Suprapubic skin (tissue), 4 donors: ENCODE data around the gene GKN2. TPM values are rescaled to one million over a fixed set of nuclear protein-coding genes. Genes with fewer than 3 reads are reported as not detected.
"Not testable (repeated sequence)": the region's sequence is repeated elsewhere in the genome, so short reads cannot be mapped to it uniquely, and the experiment has no call there.

ENCODE experiments used
- DNase-seq, 2 donors: peaks; one replicate each; pipeline ENCODE4 v3.0.0-alpha.2; 2019; ENCODE audit warnings: low spot score in 2 of 2
- H3K27ac ChIP-seq: fragments of 200-600 bp; sonication (generic); one replicate; pipeline ENCODE4 v1.5.1; 2019
- H3K27me3 ChIP-seq: fragments of 200-600 bp; sonication (generic); one replicate; pipeline ENCODE4 v1.5.1; 2019
- H3K36me3 ChIP-seq: fragments of 200-600 bp; sonication (generic); one replicate; pipeline ENCODE4 v1.5.1; 2019
- H3K4me1 ChIP-seq: fragments of 200-600 bp; sonication (generic); one replicate; pipeline ENCODE4 v1.5.1; 2019
- H3K4me3 ChIP-seq: fragments of 200-600 bp; sonication (generic); one replicate; pipeline ENCODE4 v1.5.1; 2019; ENCODE audit warnings: mild to moderate bottlenecking
- H3K9me3 ChIP-seq: fragments of 200-600 bp; sonication (generic); one replicate; pipeline ENCODE4 v1.5.1; 2019
- EP300 ChIP-seq: sonication (generic); formaldehyde crosslinking; IDR thresholded peaks from one replicate; pipeline ENCODE4 v1.6.1; 2017; ENCODE audit warnings: antibody characterized with exemption
- POLR2A ChIP-seq, 2 donors: fragments of 450-650 bp; IDR thresholded peaks; one replicate each; pipeline ENCODE4 v1.6.1; 2017; ENCODE audit warnings: antibody characterized with exemption in 2 of 2, mild to moderate bottlenecking in 2 of 2, moderate library complexity in 2 of 2
- POLR2AphosphoS5 ChIP-seq, 3 donors: sonication (generic); formaldehyde crosslinking; IDR thresholded peaks; one replicate each; pipeline ENCODE4 v1.6.1; 2017; ENCODE audit warnings: antibody characterized with exemption in 3 of 3
- WGBS: methylation state at CpG from one replicate; pipeline ENCODE4 v1.1.5; 2018; 5-methylcytosine and 5-hydroxymethylcytosine counted together
- total RNA-seq, 4 donors: library from RNA; depleted of rRNA; stranded (reverse); fragments of >200 nt; gene quantifications; one replicate each; pipeline ENCODE4 v1.1.0, GENCODE V29; 2016
- TF ChIP-seq, protein P1 (sequence below), 2 donors: fragments of 200-600 bp in 1 of 2; fragments of 450-650 bp in 1 of 2; sonication (generic) in 1 of 2; IDR thresholded peaks; one replicate each; pipeline ENCODE4 v1.5.1; 2016 to 2019; ENCODE audit warnings: antibody characterized with exemption in 2 of 2, mild to moderate bottlenecking in 1 of 2, moderate library complexity in 1 of 2

Gene GKN2
- total RNA-seq, 4 donors from 2014 or later: not detected

DNA sequence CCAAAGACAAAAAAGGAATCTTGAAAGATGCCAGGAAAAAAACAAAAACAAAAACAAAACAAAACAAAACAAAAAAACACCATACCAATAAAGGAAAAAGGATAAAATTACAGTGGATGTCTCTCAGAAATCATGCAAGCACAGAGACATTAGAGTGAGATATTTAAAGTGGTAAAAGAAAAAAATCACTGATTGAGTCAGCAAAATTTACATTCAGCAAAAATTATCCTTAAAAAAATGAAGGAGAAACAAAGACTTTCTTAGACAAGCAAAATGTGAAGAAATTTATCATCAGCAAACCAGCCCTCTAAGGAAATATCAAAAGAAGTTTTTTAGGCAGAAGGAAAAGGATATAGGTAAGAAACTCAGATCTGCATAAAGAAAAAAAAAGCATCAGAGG, 11.6 kb upstream of the GKN2 start:
- Histone ChIP-seq H3K9me3 (no peaks in the 10 kb centered on the region), H3K4me3 (no peak overlapping the region), H3K4me1 (no peaks in the 10 kb centered on the region), H3K27ac (no peak overlapping the region), H3K36me3 (no peaks in the 10 kb centered on the region), H3K27me3 (no peaks in the 10 kb centered on the region)
- no peak for DNase-seq
- TF ChIP-seq, protein P1, sequence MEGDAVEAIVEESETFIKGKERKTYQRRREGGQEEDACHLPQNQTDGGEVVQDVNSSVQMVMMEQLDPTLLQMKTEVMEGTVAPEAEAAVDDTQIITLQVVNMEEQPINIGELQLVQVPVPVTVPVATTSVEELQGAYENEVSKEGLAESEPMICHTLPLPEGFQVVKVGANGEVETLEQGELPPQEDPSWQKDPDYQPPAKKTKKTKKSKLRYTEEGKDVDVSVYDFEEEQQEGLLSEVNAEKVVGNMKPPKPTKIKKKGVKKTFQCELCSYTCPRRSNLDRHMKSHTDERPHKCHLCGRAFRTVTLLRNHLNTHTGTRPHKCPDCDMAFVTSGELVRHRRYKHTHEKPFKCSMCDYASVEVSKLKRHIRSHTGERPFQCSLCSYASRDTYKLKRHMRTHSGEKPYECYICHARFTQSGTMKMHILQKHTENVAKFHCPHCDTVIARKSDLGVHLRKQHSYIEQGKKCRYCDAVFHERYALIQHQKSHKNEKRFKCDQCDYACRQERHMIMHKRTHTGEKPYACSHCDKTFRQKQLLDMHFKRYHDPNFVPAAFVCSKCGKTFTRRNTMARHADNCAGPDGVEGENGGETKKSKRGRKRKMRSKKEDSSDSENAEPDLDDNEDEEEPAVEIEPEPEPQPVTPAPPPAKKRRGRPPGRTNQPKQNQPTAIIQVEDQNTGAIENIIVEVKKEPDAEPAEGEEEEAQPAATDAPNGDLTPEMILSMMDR (IDR thresholded peaks at IDR 0.05): no peak
- TF ChIP-seq POLR2A (IDR thresholded peaks at IDR 0.05) (no peak), EP300 (no peak), POLR2AphosphoS5 (IDR thresholded peaks at IDR 0.05) (no peak)

DNA sequence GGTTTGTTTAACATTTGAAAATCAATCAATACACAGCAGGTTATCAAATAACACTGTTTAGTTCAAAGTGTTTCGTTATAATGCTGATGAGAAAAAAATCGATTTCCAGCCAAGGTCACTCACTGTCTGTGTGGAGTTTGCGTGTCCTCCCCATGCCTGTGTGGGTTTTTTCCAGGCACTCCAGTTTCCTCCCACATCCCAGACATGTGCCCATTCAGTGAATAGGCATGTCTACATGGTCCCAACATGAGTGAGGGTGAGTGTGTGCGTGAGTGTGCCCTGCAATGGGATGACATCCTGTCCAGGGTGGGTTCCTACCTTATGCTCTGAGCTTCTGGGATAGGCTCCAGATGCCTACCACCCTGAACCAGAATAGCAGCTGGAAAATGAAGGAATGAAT, 8.7 kb upstream of the GKN2 start:
- WGBS: 91% methylated on average over 4 of the region's 4 CpGs

DNA sequence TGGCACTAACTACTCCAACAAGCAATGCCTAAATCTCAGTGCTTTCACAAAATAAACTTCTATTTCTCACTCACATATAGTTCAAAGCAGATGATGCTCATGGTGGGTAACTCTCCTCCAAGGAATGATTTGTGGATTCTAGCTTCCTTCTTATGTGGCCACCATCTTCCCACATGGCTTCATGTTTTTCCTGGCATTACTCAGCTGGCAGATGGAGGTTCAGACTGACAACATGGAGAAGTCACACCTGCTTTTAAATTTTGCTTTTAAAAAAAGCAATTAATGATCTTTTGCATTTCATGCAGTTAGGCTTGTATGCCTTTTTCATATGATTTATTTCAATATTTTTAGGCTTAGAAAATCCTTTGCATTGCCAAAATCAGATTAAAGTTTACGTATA, 6.3 kb upstream of the GKN2 start:
- DNase-seq: no peak
- no peak for TF ChIP-seq POLR2A (IDR thresholded peaks at IDR 0.05)
- TF ChIP-seq POLR2AphosphoS5 (IDR thresholded peaks at IDR 0.05): no peak
- no peak for TF ChIP-seq EP300
- TF ChIP-seq, protein P1 (IDR thresholded peaks at IDR 0.05): no peak
- Histone ChIP-seq H3K4me1 (no peaks in the 10 kb centered on the region), H3K27me3 (no peaks in the 10 kb centered on the region), H3K36me3 (no peaks in the 10 kb centered on the region), H3K27ac (no peak overlapping the region), H3K9me3 (no peaks in the 10 kb centered on the region), H3K4me3 (no peak overlapping the region)
- WGBS: 98% methylated on average over 1 of the region's 1 CpG

More for the DNA sequence above, 8.7 kb upstream of the GKN2 start:
- no peaks in the 10 kb centered on the region for H3K4me1 ChIP-seq
- no peaks in the 10 kb centered on the region for H3K36me3 ChIP-seq
- H3K27ac ChIP-seq: no peak overlapping the region
- no peak for DNase-seq
- TF ChIP-seq EP300 (no peak), POLR2A (IDR thresholded peaks at IDR 0.05) (no peak), POLR2AphosphoS5 (IDR thresholded peaks at IDR 0.05) (no peak)
- TF ChIP-seq, protein P1 (IDR thresholded peaks at IDR 0.05): no peak
- H3K27me3 ChIP-seq: no peaks in the 10 kb centered on the region
- H3K9me3 ChIP-seq: no peaks in the 10 kb centered on the region
- no peak overlapping the region for H3K4me3 ChIP-seq

DNA sequence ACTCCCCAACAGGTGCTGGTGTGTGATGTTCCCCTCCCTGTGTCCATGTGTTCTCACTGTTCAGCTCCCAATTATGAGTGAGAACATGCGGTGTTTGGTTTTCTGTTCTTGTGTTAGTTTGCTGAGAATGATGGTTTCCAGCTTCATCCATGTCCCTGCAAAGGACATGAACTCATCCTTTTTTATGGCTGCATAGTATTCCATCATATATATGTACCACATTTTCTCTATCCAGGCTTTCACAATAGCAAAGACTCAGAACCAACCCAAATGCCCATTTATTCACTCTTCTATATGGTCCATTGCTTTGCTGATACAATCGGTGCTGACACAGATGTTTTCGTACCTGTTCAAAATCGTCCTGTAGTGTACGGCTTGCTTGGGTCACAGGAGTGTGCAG, 2.7 kb upstream of the GKN2 start:
- H3K27me3 ChIP-seq, DNase-seq, H3K4me1 ChIP-seq, H3K9me3 ChIP-seq, H3K36me3 ChIP-seq, H3K27ac ChIP-seq, H3K4me3 ChIP-seq: not testable (repeated sequence)
- WGBS: 93% methylated on average over 5 of the region's 5 CpGs

DNA sequence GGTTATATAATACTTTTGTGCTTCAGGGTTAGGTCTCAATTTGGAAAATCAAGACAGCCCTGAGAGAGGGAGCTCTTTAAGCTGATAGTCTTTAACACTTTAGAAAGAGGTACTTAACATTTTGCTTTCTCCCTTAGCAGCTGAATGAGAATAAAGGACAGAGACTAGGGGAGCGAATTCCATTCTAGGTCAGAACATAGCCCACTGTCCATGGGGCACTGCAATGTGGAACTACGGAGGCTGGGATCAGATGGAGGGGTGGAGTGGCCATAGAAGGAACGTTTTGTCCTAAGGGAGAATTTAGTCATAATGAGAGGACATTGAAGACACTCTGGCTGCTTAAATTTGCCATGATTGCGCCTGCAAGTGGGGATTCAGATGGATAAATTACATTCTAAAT, 794 bp downstream of the GKN2 start:
- H3K4me3 ChIP-seq: no peak overlapping the region
- WGBS: 82% methylated on average over 4 of the region's 4 CpGs
- no peaks in the 10 kb centered on the region for H3K9me3 ChIP-seq
- DNase-seq: no peak
- no peaks in the 10 kb centered on the region for H3K4me1 ChIP-seq
- TF ChIP-seq, protein P1 (IDR thresholded peaks at IDR 0.05): no peak
- TF ChIP-seq POLR2AphosphoS5 (IDR thresholded peaks at IDR 0.05): no peak
- TF ChIP-seq EP300: no peak
- no peak for TF ChIP-seq POLR2A (IDR thresholded peaks at IDR 0.05)
- no peak overlapping the region for H3K27ac ChIP-seq
- no peaks in the 10 kb centered on the region for H3K36me3 ChIP-seq
- no peaks in the 10 kb centered on the region for H3K27me3 ChIP-seq

DNA sequence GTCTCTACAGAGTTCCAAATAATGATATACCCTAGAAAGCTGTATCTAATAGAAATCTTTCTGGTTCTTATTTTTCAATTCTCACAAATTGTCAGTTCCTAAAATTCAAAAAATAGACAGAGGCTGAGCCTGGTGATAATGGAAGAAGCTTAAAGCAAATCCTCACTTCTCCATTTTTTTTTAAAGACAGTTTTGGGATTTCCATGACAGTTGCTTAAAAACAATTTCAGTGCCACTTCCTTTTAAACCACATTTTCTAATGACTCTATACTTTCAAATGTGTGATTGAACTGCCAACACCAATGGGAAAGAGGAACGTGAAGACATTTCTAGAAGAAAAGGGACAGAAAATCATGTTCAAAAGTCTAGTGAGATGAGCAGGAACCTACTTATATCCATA, 4.0 kb downstream of the GKN2 start:
- no peaks in the 10 kb centered on the region for H3K36me3 ChIP-seq

More for the DNA sequence above, 4.0 kb downstream of the GKN2 start:
- TF ChIP-seq, protein P1 (IDR thresholded peaks at IDR 0.05): no peak
- TF ChIP-seq POLR2A (IDR thresholded peaks at IDR 0.05) (no peak), POLR2AphosphoS5 (IDR thresholded peaks at IDR 0.05) (no peak), EP300 (no peak)
- no peaks in the 10 kb centered on the region for H3K27me3 ChIP-seq
- H3K9me3 ChIP-seq: no peaks in the 10 kb centered on the region
- no peaks in the 10 kb centered on the region for H3K4me1 ChIP-seq
- DNase-seq: no peak
- H3K27ac ChIP-seq: no peak overlapping the region
- 80% methylated on average over 1 of the region's 1 CpG for WGBS
- no peak overlapping the region for H3K4me3 ChIP-seq
